HTR-8/SVneo (cell line): ENCODE data around the gene UBE2I.

Experiments
- DNase-seq: peaks from one replicate; pipeline ENCODE4 v3.0.0; 2011; ENCODE audit warnings: low spot score, mixed read lengths; ENCODE audit not compliant: insufficient read length
- FAIRE-seq: peaks from 2 replicates; lab custom pipeline; 2011; peaks lifted over from hg19 to GRCh38; lab: Jason Lieb, UNC

The UBE2I gene

DNA sequence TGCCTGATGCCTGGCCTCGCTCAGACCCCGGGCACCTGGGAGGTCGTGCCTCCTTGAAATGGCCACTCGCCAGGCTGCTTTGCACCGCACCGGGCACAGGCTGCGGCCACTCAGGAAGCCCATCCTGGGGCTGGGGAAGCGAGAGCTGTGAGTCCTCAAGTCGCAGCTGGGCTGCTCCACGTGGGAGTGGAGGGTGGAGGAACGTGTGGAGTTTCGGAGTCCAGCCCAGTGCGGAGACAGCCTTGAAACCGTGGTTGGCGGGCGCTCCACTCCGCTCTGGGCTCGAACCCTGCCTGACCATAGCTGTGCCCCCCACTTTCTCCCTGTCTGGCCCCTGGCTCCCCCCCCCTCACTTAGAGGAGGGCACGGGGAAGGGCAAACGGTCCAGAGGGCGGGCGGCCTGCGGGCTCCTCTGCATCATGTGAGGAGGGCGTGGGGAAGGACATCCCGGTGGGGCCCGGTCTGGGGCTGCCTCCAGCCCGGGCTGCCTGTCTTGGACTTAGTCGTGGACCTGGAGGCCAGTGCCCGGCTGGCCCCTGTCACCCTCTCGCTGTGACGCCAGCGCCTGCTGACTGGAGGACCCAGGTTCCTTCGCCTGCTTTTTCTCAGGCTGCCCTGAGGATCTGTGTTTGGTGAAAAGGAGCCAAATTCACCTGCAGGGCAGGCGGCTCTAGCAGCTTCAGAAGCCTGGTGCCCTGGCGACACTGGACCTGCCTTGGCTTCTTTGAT lies 2.5 kb downstream of the UBE2I start:
- no peak for FAIRE-seq
- no peak for DNase-seq

DNA sequence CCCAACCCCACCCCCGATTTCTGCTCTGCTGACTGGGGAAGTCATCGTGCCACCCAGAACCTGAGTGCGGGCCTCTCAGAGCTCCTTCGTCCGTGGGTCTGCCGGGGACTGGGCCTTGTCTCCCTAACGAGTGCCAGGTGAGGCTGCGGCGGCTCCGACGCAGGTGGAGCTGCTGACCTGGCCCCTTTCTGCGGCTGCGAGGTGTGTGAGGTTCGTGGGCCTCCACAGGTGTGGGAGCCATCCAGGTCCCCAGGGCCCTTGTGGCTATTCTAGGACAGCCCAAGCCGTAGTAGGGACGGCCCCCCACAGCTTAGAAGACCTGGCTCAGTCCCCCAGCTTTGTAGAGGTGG lies 3.0 kb downstream of the UBE2I start:
- no peak for FAIRE-seq

DNA sequence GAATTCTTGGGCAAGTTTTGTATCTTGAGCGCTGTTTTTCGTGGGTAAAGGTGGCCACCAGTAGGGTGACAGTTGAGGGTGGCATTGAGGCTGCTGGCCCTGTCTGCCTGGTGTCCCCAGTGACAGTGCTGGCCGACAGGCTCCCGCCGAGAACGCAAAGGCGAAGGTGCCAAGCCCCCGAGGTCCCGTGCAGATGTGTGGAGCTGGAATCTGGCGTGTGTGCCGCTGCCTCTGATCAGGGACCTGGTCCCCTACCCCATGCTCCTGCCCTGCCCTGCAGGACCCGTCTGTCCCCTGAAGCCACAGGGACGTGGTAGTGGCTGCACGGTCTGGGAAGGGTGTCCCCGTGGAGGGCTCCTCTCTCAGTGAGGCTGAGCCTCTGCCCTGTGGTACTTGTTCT lies 3.5 kb downstream of the UBE2I start:
- no peak for DNase-seq
- no peak for FAIRE-seq

More for the DNA sequence above, 3.0 kb downstream of the UBE2I start:
- no peak for DNase-seq

GRCh38 chr16:1313721-1314369 lies 4.4 kb downstream of the UBE2I start:
- DNase-seq (no peak), FAIRE-seq (no peak)

- no peak for DNase-seq
- no peak for FAIRE-seq
These were observed 5.1 kb downstream of the UBE2I start for GRCh38 chr16:1314399-1315068.

GRCh38 chr16:1315081-1316032 lies 5.9 kb downstream of the UBE2I start:
- FAIRE-seq (no peak), DNase-seq (no peak)

GRCh38 chr16:1316033-1316405 lies 6.6 kb downstream of the UBE2I start:
- DNase-seq (no peak), FAIRE-seq (no peak)

GRCh38 chr16:1317479-1318267 lies 8.2 kb downstream of the UBE2I start:
- FAIRE-seq (no peak), DNase-seq (no peak)

- no peak for FAIRE-seq
- DNase-seq, result no peak
These were observed 8.8 kb downstream of the UBE2I start for GRCh38 chr16:1318268-1318545.

DNA sequence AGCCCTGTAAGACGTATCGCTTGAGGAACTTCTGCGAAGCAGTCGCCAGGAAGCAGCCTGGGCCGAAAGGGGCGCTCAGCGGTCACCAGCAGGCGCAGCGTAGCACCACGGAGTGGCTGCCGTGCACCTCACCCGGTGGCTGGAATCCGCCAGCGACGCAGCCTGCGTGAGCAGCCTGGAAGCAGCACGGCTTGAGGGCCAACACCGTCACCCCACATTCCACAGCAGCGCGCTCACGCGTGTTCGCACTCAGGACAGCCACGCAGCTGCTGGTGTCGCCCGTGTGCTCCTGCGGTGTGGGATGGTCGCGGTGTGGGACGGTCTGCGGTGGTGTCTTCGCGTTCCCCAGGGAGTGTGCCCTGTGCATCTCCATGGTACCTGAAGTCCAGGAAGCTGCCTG lies 9.6 kb downstream of the UBE2I start:
- peak; percentile 63 for FAIRE-seq

GRCh38 chr16:1320097-1320496 lies 10.7 kb downstream of the UBE2I start:
- DNase-seq, result no peak
- FAIRE-seq, result no peak

More for the DNA sequence above, 9.6 kb downstream of the UBE2I start:
- no peak for DNase-seq

- FAIRE-seq (no peak), DNase-seq (no peak)
These were observed 11.3 kb downstream of the UBE2I start for GRCh38 chr16:1320658-1321240.

- DNase-seq (no peak), FAIRE-seq (no peak)
These were observed 13.0 kb downstream of the UBE2I start for GRCh38 chr16:1322407-1322806.

GRCh38 chr16:1323296-1324239 lies 14.1 kb downstream of the UBE2I start:
- FAIRE-seq (no peak), DNase-seq (no peak)

- FAIRE-seq, result no peak
- no peak for DNase-seq
These were observed 14.9 kb downstream of the UBE2I start for GRCh38 chr16:1324286-1324826.

GRCh38 chr16:1325261-1325660 lies 15.8 kb downstream of the UBE2I start:
- no peak for FAIRE-seq
- no peak for DNase-seq

GRCh38 chr16:1325673-1326371 lies 16.4 kb downstream of the UBE2I start:
- DNase-seq, result no peak
- FAIRE-seq, result no peak

DNA sequence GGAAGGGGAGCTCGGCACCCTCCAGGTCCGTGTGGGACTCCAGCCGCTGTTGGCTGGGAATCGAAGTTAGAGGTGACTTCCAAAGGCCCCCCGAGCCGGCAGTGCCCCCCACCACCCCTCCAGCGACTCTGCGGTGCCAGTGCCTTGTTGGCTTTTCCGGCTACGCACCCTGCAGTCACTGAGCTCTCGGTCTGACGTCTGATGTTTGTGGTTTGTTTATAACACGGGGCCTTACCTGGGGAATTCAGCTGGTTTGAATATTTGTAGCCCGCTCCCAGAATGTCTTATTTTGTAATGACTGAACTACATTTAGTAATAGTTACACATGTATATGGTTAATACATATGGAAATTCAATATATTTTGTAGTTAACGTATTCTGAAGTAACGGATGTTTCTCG lies 17.0 kb downstream of the UBE2I start:
- no peak for DNase-seq
- FAIRE-seq, result no peak
